Progenitor cell of endocrine pancreas (in vitro differentiated cells): ENCODE measurements around the gene MTHFSD. TPM values are rescaled to one million over a fixed set of nuclear protein-coding genes. Genes with fewer than 3 reads are reported as not detected.

ENCODE experiments used
- DNase-seq: peaks from one replicate; pipeline ENCODE4 v3.0.0; 2021; ENCODE audit warnings: low spot score; ENCODE audit not compliant: unreplicated experiment
- H3K27ac Mint-ChIP-seq: 2 replicates; pipeline ENCODE4 v1.8.0; 2021; ENCODE audit warnings: mild to moderate bottlenecking, moderate library complexity, mixed read lengths
- H3K27me3 Mint-ChIP-seq: 2 replicates; pipeline ENCODE4 v1.8.0; 2021; ENCODE audit warnings: mixed read lengths
- H3K36me3 Mint-ChIP-seq: 2 replicates; pipeline ENCODE4 v1.8.0; 2022; ENCODE audit warnings: mixed read lengths; ENCODE audit not compliant: insufficient read depth
- H3K4me1 Mint-ChIP-seq: 2 replicates; pipeline ENCODE4 v1.8.0; 2021; ENCODE audit warnings: low read depth, mixed read lengths
- H3K4me3 Mint-ChIP-seq: 2 replicates; pipeline ENCODE4 v1.8.0; 2021; ENCODE audit warnings: low read depth, mild to moderate bottlenecking, moderate library complexity, mixed read lengths
- H3K9me3 Mint-ChIP-seq: 2 replicates; pipeline ENCODE4 v1.8.0; 2021; ENCODE audit warnings: low read depth, mixed read lengths
- CTCF ChIP-seq: fragments of 200-600 bp; sonication (generic); IDR thresholded peaks from one replicate; pipeline ENCODE4 v1.5.0; 2021; ENCODE audit warnings: antibody characterized with exemption, mild to moderate bottlenecking; ENCODE audit not compliant: unreplicated experiment
- total RNA-seq: library from RNA; stranded (reverse); gene quantifications from 2 replicates; pipeline ENCODE4 v1.2.1, GENCODE V29; 2021

The MTHFSD gene
- total RNA-seq, 1 donor from 2014 or later: 21.8 TPM

- Mint-ChIP-seq H3K4me3 (no peak overlapping the region), H3K36me3 (no peaks in the 10 kb centered on the region), H3K27me3 (peaks cover 96% of the 10 kb centered on the region), H3K4me1 (no peaks in the 10 kb centered on the region), H3K9me3 (no peaks in the 10 kb centered on the region), H3K27ac (no peak overlapping the region)
- DNase-seq: no peak
- no peak for TF ChIP-seq CTCF
Observed at GRCh38 chr16:86490859-86491639, 64.0 kb downstream of the MTHFSD start.

DNA sequence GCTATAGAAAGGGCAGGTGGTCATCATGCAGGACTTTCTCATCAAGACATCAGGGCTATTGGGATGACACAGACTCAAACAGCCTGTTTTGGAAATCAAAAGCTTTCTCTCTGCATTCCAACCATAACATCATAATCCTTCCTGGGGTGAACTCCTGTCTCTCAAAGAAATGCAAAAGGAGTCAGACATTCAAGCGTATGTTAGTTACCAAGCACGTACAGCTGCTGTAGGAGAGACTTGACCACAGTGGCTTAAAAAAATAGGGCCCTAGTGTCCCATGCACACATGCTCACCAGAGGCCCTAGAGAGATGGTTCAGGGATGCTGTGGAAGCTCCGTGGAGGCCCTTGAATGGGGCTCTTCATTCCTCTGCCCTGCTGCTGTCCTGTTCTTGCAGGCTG, 69.3 kb downstream of the MTHFSD start:
- Mint-ChIP-seq H3K27me3 (peaks cover 82% of the 10 kb centered on the region), H3K9me3 (peaks cover 4% of the 10 kb centered on the region), H3K4me3 (no peak overlapping the region), H3K4me1 (no peaks in the 10 kb centered on the region), H3K27ac (no peak overlapping the region), H3K36me3 (no peaks in the 10 kb centered on the region)
- no peak for TF ChIP-seq CTCF
- no peak for DNase-seq

- Mint-ChIP-seq H3K4me1 (no peaks in the 10 kb centered on the region), H3K9me3 (peaks cover 4% of the 10 kb centered on the region), H3K27ac (no peak overlapping the region), H3K36me3 (no peaks in the 10 kb centered on the region), H3K27me3 (peaks cover 77% of the 10 kb centered on the region), H3K4me3 (no peak overlapping the region)
- no peak for TF ChIP-seq CTCF
- no peak for DNase-seq
Observed at GRCh38 chr16:86484240-86484639, 70.8 kb downstream of the MTHFSD start.

DNA sequence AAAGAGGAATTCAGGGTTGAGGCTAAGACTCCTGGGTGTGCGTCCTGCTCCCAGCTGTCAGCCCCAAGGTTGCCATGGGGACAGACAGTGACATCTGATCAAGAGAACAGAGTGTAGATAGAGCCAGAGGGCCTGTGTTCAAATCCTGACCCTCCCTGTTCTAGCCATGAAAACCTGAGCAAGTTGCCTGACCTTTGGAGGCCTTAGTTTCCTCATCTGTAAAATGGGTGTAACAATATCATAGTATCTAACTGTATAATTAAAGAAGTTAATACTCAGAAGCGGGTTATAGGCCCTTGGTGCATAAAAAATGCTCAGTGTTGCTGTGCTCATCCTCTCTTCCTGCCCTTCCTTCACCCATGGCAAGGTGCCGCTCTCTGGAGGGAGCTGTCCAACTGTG, 73.4 kb downstream of the MTHFSD start:
- Mint-ChIP-seq H3K27ac (no peak overlapping the region), H3K4me1 (no peaks in the 10 kb centered on the region), H3K27me3 (peaks cover 77% of the 10 kb centered on the region), H3K9me3 (peaks cover 4% of the 10 kb centered on the region), H3K4me3 (no peak overlapping the region), H3K36me3 (no peaks in the 10 kb centered on the region)
- DNase-seq: no peak
- no peak for TF ChIP-seq CTCF

DNA sequence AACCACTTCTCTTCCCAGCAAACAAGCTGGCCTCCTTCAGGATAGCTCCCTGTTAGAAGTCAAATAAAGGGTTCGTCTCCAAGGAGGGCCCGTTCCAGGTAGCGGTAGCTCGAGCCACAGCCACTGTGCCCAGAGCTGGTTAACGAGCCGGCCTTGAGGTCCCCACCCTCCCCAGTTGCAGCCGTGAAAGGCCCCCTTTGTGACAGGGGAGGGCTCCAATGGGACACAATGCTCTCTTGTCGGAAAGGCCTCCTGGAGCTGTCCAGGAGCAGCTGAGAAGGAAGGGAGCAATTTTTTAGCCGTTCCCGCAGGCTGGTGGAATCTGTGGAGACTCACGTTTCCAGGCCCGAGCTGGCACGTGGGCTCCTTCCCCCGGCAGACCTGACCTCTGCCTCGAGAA, 74.6 kb downstream of the MTHFSD start:
- Mint-ChIP-seq H3K4me3 (no peak overlapping the region), H3K27me3 (peaks cover 77% of the 10 kb centered on the region), H3K27ac (no peak overlapping the region), H3K9me3 (peaks cover 4% of the 10 kb centered on the region), H3K4me1 (no peaks in the 10 kb centered on the region), H3K36me3 (no peaks in the 10 kb centered on the region)
- no peak for TF ChIP-seq CTCF
- no peak for DNase-seq

Other genes starting within 250 kb of the MTHFSD start
- gene FOXF1, start 44.7 kb downstream of the MTHFSD start, total RNA-seq: not detected in 2 replicates
- gene FOXC2, start 11.6 kb upstream of the MTHFSD start, total RNA-seq: 0.11 TPM in 1 of 2 replicates, not detected in the other
- not detected in 2 replicates for gene FOXL1, start 23.3 kb upstream of the MTHFSD start, total RNA-seq